B cell (primary cell): ENCODE results near the gene HAUS7. TPM values are rescaled to one million over a fixed set of nuclear protein-coding genes. Genes with fewer than 3 reads are reported as not detected.

Experiments
- ATAC-seq: fragments of 200-7000 bp; cut with Tn5 transposase; one replicate; pipeline ENCODE4 v1.10.0; 2021; ENCODE audit warnings: low read depth, mild to moderate bottlenecking, moderate number of reproducible peaks, moderate library complexity
- CTCF ChIA-PET: fragments of 350-600 bp; sonication (Branson Sonifier 250); formaldehyde crosslinking; loops from one replicate; lab custom pipeline; 2021; ENCODE audit warnings: antibody characterized with exemption, inconsistent platforms; lab: Charles Lee
- POLR2A ChIA-PET: fragments of 350-600 bp; sonication (Branson Sonifier 250); formaldehyde crosslinking; loops from one replicate; lab custom pipeline; 2021; ENCODE audit warnings: antibody characterized with exemption; lab: Charles Lee
- DNase-seq: peaks from one replicate; pipeline ENCODE4 v3.0.0; 2013
- H2AFZ ChIP-seq: 2 replicates; pipeline ENCODE4 v1.6.1; 2012; ENCODE audit warnings: mild to moderate bottlenecking, low read depth, low read length; ENCODE audit not compliant: insufficient read depth, poor library complexity, severe bottlenecking
- H3K27ac ChIP-seq, 2 donors: 1 replicate in 1 of 2; 2 replicates in 1 of 2; pipeline ENCODE4 v1.5.1; 2012 to 2013; ENCODE audit warnings: low read length in 2 of 2, mild to moderate bottlenecking in 2 of 2, moderate library complexity in 1 of 2
- H3K27me3 ChIP-seq, 4 experiments: fragments of 200-600 bp in 1 of 4; sonication (generic) in 1 of 4; replicated peaks in 1 of 4; 1 replicate in 2 of 4; 2 replicates in 2 of 4; pipeline versions ENCODE4 v1.6.1 to v1.7.0; 2013 to 2016; ENCODE audit warnings: low read length in 3 of 4, mild to moderate bottlenecking in 2 of 4, mixed read lengths in 1 of 4, moderate library complexity in 1 of 4; ENCODE audit not compliant: insufficient read depth in 4 of 4, control insufficient read depth in 3 of 4; ENCODE audit errors: control extremely low read depth in 1 of 4
- H3K36me3 ChIP-seq, 2 experiments: replicated peaks in 1 of 2; 1 replicate in 1 of 2; 2 replicates in 1 of 2; pipeline versions ENCODE4 v1.6.1 to v1.7.1; 2013; ENCODE audit warnings: low read length in 1 of 2; ENCODE audit not compliant: insufficient read depth in 2 of 2, control insufficient read depth in 1 of 2; ENCODE audit errors: control extremely low read depth in 1 of 2, extremely low read depth in 1 of 2
- H3K4me1 ChIP-seq, 2 donors: fragments of 200-600 bp in 1 of 2; sonication (generic) in 1 of 2; 1 replicate in 1 of 2; 2 replicates in 1 of 2; pipeline versions ENCODE4 v1.5.1 to v1.6.1; 2013 to 2017; ENCODE audit warnings: low read length in 2 of 2; ENCODE audit not compliant: control insufficient read depth in 2 of 2, insufficient read depth in 2 of 2
- H3K4me2 ChIP-seq: replicated peaks from 2 replicates; pipeline ENCODE3; 2012; ENCODE audit warnings: mild to moderate bottlenecking, low read depth, low read length; ENCODE audit not compliant: poor library complexity, severe bottlenecking
- H3K4me3 ChIP-seq, 5 experiments: fragments of 200-600 bp in 1 of 5; sonication (generic) in 1 of 5; 1 replicate in 3 of 5; 2 replicates in 2 of 5; pipeline versions ENCODE4 v1.5.1 to v1.7.0; 2011 to 2016; ENCODE audit warnings: low read length in 4 of 5, mild to moderate bottlenecking in 4 of 5, low read depth in 2 of 5, control low read depth in 1 of 5, moderate library complexity in 1 of 5; ENCODE audit not compliant: insufficient read depth in 1 of 5; ENCODE audit errors: control extremely low read depth in 1 of 5, extremely low read depth in 1 of 5
- H3K79me2 ChIP-seq: fragments of 200-600 bp; sonication (generic); one replicate; pipeline ENCODE4 v1.6.0; 2016; ENCODE audit warnings: low read length; ENCODE audit not compliant: control insufficient read depth, insufficient read depth
- H3K9ac ChIP-seq: fragments of 200-600 bp; sonication (generic); 2 replicates; pipeline ENCODE4 v1.6.1; 2017; ENCODE audit warnings: mild to moderate bottlenecking, low read length, moderate library complexity
- H3K9me3 ChIP-seq, 3 donors: one replicate each; pipeline versions ENCODE4 v1.6.1 to v1.7.1; 2013; ENCODE audit warnings: low read length in 2 of 3; ENCODE audit not compliant: control insufficient read depth in 2 of 3, insufficient read depth in 1 of 3; ENCODE audit errors: control extremely low read depth in 1 of 3
- H4K20me1 ChIP-seq: 2 replicates; pipeline ENCODE4 v1.6.0; 2012; ENCODE audit warnings: mild to moderate bottlenecking, low read length; ENCODE audit not compliant: insufficient read depth, control insufficient read depth, poor library complexity, severe bottlenecking
- H3K27ac Mint-ChIP-seq: one replicate; pipeline ENCODE4 v1.8.0; 2021; ENCODE audit warnings: mixed read lengths
- H3K27me3 Mint-ChIP-seq: one replicate; pipeline ENCODE4 v1.8.0; 2021; ENCODE audit warnings: mixed read lengths
- H3K4me1 Mint-ChIP-seq: one replicate; pipeline ENCODE4 v1.8.0; 2021; ENCODE audit warnings: mixed read lengths
- H3K4me3 Mint-ChIP-seq: one replicate; pipeline ENCODE4 v1.8.0; 2021; ENCODE audit warnings: mixed read lengths
- H3K9me3 Mint-ChIP-seq: one replicate; pipeline ENCODE4 v1.8.0; 2022; ENCODE audit warnings: mixed read lengths; ENCODE audit not compliant: insufficient read depth
- EZH2 ChIP-seq: IDR thresholded peaks from 2 replicates; pipeline ENCODE4 v1.6.1; 2012; ENCODE audit warnings: borderline replicate concordance, low read depth, mild to moderate bottlenecking, moderate library complexity, low read length; ENCODE audit not compliant: insufficient read depth, poor library complexity, severe bottlenecking
- WGBS: methylation state at CpG from one replicate; pipeline ENCODE4 v1.1.5; 2013; ENCODE audit warnings: missing lambda C conversion rate; ENCODE audit not compliant: insufficient coverage; 5-methylcytosine and 5-hydroxymethylcytosine counted together
- intact Hi-C: fragments of 100-400 bp; cut with micrococcal nuclease; formaldehyde crosslinking; loops from one replicate; pipeline ENCODE4 v1.10.0; 2022
- polyA plus RNA-seq: library from polyadenylated mRNA; depleted of rRNA; stranded (reverse); fragments of >200 nt; gene quantifications from 2 replicates; pipeline ENCODE4 v1.2.3, GENCODE V29; 2012
- total RNA-seq, 2 donors: library from RNA; stranded (reverse); fragments of 120-200 nt in 1 of 2; gene quantifications; 1 replicate in 1 of 2; 2 replicates in 1 of 2; pipeline versions ENCODE4 v1.2.3 to v1.2.4, GENCODE V29; 2013 to 2022
- TF ChIP-seq, protein P1 (sequence below): fragments of 200-600 bp; IDR thresholded peaks from one replicate; pipeline ENCODE4 v1.8.0; 2022; ENCODE audit warnings: antibody characterized with exemption, mild to moderate bottlenecking

HAUS7 gene
- total and polyA plus RNA-seq, 2 donors (not counting 1 experiment from before 2014, with no cell fraction given): 25.2 to 26.9 TPM

DNA sequence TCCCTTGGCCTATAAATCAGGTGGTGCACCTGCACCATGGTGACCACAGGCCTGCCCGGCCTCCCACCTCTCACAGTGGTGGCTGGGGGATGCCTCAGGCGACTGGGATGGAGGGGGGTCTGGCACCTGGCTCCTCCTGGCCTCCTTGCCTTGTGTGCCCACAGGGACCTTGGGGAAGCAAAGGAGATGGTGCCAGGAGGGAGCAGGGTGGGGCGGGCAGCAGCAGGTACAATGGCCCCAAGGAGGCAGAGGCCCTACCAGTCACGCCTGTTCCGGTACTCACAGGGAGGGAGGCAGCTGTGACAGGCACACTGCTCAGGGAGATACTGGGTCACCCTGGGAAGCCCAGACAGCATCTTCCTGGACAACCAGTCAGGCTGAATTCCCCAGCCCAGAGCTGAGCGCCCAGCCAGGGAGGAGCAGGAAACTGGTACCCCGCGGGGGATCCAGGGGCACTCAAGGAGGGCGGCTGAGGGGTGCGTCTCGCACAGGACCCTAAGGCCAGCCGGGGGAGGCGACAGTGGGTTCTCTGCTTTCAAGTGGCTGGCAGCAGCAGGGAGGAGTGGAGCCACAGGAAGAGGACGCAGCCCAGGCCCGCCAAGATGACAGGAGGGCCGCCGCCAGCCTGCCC is 23.3 kb downstream of the HAUS7 start:
- 98% methylated on average over 14 of the region's 17 CpGs for WGBS
- no peak overlapping the region for H3K27ac Mint-ChIP-seq
- no peak overlapping the region for H3K27ac ChIP-seq
- DNase-seq (no peak), ATAC-seq (no peak)
- H3K27me3 ChIP-seq: no peaks in the 10 kb centered on the region
- intact Hi-C loops: no loop called here
- CTCF ChIA-PET: no interaction called here
- no peaks in the 10 kb centered on the region for H4K20me1 ChIP-seq
- H3K4me1 Mint-ChIP-seq: no peaks in the 10 kb centered on the region
- H3K9me3 Mint-ChIP-seq: no peaks in the 10 kb centered on the region
- H3K9me3 ChIP-seq: no peaks in the 10 kb centered on the region
- H3K4me1 ChIP-seq: no peaks in the 10 kb centered on the region
- no peaks in the 10 kb centered on the region for H3K27me3 Mint-ChIP-seq
- no peak overlapping the region for H3K4me2 ChIP-seq
- H3K4me3 ChIP-seq: no peak overlapping the region
- no peak overlapping the region for H3K4me3 Mint-ChIP-seq
- no peak for TF ChIP-seq EZH2
- TF ChIP-seq, protein P1, sequence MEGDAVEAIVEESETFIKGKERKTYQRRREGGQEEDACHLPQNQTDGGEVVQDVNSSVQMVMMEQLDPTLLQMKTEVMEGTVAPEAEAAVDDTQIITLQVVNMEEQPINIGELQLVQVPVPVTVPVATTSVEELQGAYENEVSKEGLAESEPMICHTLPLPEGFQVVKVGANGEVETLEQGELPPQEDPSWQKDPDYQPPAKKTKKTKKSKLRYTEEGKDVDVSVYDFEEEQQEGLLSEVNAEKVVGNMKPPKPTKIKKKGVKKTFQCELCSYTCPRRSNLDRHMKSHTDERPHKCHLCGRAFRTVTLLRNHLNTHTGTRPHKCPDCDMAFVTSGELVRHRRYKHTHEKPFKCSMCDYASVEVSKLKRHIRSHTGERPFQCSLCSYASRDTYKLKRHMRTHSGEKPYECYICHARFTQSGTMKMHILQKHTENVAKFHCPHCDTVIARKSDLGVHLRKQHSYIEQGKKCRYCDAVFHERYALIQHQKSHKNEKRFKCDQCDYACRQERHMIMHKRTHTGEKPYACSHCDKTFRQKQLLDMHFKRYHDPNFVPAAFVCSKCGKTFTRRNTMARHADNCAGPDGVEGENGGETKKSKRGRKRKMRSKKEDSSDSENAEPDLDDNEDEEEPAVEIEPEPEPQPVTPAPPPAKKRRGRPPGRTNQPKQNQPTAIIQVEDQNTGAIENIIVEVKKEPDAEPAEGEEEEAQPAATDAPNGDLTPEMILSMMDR: no peak
- no peaks in the 10 kb centered on the region for H3K79me2 ChIP-seq
- H3K9ac ChIP-seq: no peak overlapping the region
- no peak overlapping the region for H2AFZ ChIP-seq
- POLR2A ChIA-PET: no interaction called here
- H3K36me3 ChIP-seq: peaks cover 0 to 3% of the 10 kb centered on the region in 2 experiments

DNA sequence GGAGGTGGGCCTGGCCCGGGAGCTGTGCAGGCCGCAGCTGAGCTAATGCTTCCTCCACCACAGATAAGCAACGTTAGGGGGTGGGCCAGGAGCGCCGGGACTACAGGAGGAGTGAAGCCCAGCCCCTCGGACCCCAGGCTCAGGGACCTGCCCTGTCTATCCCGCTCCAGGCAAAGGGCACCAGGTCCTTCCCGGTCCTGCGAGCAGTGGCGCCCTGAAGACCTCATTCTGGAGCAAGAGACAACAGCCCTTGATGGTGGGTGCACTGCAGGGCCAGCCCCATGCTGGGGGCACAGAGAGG is 23.8 kb downstream of the HAUS7 start:
- H3K9me3 ChIP-seq: no peaks in the 10 kb centered on the region
- POLR2A ChIA-PET: no interaction called here
- Mint-ChIP-seq H3K27ac (no peak overlapping the region), H3K4me1 (no peaks in the 10 kb centered on the region), H3K27me3 (no peaks in the 10 kb centered on the region), H3K9me3 (no peaks in the 10 kb centered on the region), H3K4me3 (no peak overlapping the region)
- no peaks in the 10 kb centered on the region for H3K4me1 ChIP-seq
- no peaks in the 10 kb centered on the region for H3K79me2 ChIP-seq
- no peaks in the 10 kb centered on the region for H4K20me1 ChIP-seq
- H3K27ac ChIP-seq: no peak overlapping the region
- DNase-seq (no peak), ATAC-seq (no peak)
- WGBS: 75% methylated on average over 8 of the region's 10 CpGs
- no peak overlapping the region for H3K4me2 ChIP-seq
- no peaks in the 10 kb centered on the region for H3K27me3 ChIP-seq
- H3K9ac ChIP-seq: no peak overlapping the region
- CTCF ChIA-PET: no interaction called here
- no peak for TF ChIP-seq EZH2
- TF ChIP-seq, protein P1: no peak
- H3K36me3 ChIP-seq: no peaks in the 10 kb centered on the region
- intact Hi-C loops: no loop called here
- no peak overlapping the region for H2AFZ ChIP-seq
- H3K4me3 ChIP-seq: no peak overlapping the region
